Smooth muscle cell of the coronary artery (primary cell): ENCODE measurements around the gene BDH1. TPM values are rescaled to one million over a fixed set of nuclear protein-coding genes. Genes with fewer than 3 reads are reported as not detected.

Experiments used
- total RNA-seq: library from RNA; depleted of rRNA; stranded (reverse); fragments of >200 nt; gene quantifications from 2 replicates; pipeline ENCODE4 v1.2.3, GENCODE V29; 2014; ENCODE audit warnings: low replicate concordance

Gene BDH1
- 0.68 and 1.6 TPM in 2 replicates for total RNA-seq

GRCh38 chr3:197555281-197556261 is at the start of gene BDH1:
Gene BDH1, minus strand, starts transcription at chr3:197555968. Its CDS starts 9,525 bp downstream, at chr3:197546443.

Other genes with a start within 250 kb of the BDH1 start
- gene RUBCN, start 180.9 kb upstream of the BDH1 start, total RNA-seq, result 5.6 and 6.7 TPM in 2 replicates
- 16.0 and 32.7 TPM in 2 replicates for gene FYTTD1, start 193.9 kb upstream of the BDH1 start, total RNA-seq
- gene LRCH3, start 235.3 kb upstream of the BDH1 start, total RNA-seq, result 41.6 and 63.3 TPM in 2 replicates